Activated gamma-delta T cell (primary cell): ENCODE data around the gene TBC1D24.

Source experiments
- DNase-seq: peaks from one replicate; lab custom pipeline; 2025; lab: John Stamatoyannopoulos, UW

TBC1D24 gene

DNA sequence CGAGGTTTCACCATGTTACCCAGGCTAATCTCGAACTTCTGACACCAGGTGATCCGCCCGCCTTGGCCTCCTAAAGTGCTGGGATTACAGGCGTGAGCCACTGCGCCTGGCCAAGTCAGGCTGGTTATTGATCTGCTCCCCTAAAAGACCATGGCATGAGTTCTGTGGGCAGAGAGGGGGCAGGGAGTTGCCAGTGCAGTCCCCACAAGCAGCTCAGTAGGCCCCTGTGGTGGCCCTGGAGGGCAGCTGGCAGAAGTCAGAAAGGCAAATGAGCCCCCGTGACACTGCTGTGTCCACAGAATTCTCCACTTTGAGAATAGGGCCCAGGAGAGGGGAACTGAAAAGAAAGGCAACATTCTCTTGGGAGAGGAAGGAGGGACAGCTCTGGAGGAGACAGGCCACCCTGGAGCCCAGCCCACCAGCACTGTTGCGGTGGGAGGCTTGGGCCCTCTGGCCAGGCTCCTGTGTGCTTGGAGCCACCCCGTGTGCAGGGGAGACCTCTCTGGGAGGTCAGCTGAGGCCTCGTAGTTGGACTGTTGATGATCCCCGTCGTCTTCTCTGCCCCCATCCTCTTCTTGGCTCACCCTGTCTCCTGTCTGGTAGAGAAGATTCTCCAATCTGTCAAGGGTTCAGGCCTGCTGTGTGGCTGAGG lies 43.2 kb downstream of the TBC1D24 start:
- no peak for DNase-seq

DNA sequence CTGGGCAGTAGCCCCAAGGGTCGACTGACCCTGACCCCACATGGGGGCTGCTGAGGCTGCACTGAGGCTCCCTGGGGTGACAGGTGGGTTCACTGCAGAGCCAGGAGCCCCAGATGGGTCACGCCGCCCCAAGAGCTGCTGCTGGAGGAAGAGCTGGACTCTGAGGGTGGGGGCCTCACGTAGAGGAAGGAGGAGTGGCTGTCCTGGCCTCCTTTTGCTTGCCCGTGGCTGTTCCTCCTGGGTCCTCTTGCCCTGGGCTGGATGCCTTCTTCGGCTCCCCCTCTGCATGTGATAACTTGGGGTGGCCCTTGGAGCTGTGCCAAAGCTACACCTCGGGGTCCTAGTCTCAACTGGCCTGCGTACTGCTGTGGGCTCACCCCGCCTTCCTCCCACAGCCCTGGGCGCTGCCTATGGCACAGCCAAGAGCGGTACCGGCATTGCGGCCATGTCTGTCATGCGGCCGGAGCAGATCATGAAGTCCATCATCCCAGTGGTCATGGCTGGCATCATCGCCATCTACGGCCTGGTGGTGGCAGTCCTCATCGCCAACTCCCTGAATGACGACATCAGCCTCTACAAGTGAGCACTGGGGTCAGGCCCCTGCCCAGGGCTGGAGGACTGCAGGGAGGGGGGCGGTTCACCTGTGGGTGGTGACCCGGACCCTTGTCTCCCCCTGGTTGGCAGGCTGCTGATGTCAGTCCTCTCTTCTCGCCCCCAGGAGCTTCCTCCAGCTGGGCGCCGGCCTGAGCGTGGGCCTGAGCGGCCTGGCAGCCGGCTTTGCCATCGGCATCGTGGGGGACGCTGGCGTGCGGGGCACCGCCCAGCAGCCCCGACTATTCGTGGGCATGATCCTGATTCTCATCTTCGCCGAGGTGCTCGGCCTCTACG lies 44.1 kb downstream of the TBC1D24 start:
- no peak for DNase-seq

DNA sequence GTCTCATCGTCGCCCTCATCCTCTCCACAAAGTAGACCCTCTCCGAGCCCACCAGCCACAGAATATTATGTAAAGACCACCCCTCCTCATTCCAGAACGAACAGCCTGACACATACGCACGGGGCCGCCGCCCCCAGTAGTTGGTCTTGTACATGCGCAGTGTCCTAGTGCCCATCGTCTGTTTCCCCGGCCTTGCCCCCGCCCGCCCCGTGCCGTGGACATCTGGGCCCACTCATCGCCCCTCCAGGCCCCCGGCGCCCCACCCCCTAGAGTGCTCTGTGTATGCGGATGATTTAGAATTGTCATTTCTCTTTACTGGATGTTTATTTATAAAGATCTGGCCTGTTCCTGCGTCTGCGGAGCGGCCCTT lies 44.8 kb downstream of the TBC1D24 start:
- peak; percentile 39 for DNase-seq

DNA sequence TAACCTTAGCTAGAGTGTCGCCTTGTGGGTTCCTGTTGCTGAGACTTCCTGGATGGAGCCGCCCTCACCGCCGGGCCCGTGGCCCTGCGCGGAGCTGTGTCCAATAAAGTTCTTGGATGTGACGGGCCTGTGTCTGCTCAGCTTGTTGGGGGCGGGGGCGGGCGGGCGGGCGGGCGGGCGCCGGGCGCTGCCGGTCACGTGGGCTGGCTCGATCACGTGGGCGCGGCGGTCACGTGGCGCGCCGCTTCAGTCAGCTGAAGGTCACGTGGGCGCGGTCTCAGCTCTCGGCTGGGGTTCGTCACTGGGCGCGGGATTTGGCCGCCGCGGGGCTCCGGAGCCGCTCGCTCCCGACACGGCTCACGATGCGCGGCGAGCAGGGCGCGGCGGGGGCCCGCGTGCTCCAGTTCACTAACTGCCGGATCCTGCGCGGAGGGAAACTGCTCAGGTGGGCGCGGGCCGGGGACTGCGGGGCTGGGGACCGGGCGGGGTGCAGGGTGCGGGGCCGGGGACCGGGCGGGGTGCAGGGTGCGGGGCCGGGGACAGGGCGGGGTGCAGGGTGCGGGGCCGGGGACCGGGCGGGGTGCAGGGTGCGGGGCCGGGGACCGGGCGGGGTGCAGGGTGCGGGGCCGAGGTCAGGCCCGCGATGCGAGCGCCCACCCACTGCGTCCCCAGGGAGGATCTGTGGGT lies 45.3 kb downstream of the TBC1D24 start, which contains the start of gene AMDHD2:
Gene AMDHD2 (plus strand): TSS at position 275 of the 687 bp plus-strand sequence. CDS start 88 bp downstream, at position 363.
- DNase-seq, result peak; percentile 88

DNA sequence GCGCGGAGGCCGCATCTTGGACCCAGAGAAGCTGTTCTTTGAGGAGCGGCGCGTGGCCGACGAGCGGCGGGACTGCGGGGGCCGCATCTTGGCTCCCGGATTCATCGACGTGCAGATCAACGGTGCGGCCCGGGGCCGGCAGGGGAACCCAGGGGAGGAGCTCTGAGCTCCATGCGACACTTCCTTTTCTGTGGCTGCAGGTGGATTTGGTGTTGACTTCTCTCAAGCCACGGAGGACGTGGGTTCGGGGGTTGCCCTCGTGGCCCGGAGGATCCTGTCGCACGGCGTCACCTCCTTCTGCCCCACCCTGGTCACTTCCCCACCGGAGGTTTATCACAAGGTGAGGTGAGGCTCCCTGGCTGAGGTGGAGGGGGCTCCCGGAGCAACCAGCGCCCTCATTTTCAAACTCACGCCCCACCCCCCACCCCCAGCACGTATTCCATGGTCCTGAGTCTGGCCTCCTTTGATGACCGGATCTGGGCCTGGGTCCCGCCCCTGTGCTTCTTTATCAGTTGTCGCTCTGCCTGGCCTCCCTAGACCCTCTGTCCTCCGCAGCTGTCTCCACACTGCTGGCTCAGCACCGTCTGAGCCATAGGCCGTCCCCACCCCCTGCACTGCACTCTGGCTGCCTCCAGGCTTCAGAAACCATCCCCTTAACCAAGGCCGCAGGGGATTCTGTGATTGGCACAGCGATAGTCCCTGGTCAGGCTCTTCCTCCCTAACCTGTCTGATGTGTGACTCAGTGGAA lies 46.0 kb downstream of the TBC1D24 start:
- DNase-seq, result peak; percentile 51

DNA sequence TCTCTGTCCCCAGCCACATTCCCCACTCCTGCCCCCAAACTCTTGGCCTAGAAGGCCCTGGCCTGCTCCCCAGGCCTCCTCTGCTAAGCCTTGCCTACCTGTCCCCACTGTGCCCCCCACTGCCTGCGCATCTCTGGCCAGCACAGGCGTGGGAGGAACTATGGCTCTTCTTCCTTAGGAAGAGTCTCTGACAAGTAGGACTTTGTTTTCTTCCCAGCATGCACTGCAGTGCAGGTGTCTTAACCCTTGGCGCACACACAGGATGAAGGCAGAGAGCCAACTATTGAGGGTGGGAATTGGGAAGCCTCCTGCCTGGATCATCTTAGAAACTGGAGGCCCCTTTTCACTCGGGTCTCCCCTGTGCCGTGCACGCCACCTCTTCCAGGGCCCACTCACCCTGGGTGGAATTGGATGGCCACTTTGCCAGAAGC lies 48.9 kb downstream of the TBC1D24 start:
- no peak for DNase-seq

DNA sequence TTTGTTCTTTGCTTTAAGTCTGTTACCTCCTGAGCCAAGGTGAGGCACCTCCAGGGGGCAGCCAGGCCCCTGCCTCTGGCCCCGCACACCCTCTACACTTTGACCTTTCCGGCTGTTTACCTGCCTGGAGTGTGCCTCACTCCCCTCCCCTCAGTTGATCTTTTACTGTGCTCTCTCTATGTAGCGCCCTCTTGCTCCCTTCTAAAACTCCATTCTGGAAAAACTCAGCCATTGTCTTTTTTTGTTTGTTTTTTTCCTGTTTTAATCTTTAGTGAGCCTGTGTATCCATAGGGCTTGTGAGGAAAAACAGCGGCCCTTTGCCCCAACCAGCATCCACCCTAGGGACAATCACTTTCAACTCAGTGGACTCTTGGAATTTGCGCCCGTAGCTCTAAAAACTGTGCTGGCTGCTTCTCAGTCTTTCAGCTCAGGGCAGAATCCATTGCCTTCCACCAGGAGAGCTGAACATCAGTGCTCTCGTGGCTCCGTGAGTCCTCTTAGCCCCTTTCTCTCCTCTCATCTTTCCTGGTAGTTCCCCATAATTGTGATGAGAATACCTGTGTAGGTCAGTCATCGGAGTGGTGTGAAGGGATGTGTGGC lies 49.5 kb downstream of the TBC1D24 start:
- no peak for DNase-seq

DNA sequence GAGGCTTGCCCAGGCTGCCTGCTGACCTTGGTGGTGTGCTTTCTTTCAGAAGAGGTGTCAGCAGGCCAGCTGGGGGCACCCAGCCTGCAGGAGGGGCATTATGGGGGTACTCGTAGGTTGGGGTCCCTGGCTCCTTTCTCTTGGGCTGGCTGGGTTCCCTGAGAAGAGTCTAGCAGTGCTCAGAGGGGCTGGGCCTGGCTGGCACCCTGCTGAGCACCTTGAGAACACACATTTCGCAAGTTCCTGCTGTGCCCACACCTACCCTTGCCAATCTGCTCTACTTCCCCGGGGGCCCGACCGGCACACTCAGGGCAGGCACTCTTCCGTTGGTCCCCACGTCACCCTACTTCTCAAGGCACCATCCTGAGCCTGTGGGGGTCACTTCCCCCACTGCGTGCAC lies 51.2 kb downstream of the TBC1D24 start:
- no peak for DNase-seq

DNA sequence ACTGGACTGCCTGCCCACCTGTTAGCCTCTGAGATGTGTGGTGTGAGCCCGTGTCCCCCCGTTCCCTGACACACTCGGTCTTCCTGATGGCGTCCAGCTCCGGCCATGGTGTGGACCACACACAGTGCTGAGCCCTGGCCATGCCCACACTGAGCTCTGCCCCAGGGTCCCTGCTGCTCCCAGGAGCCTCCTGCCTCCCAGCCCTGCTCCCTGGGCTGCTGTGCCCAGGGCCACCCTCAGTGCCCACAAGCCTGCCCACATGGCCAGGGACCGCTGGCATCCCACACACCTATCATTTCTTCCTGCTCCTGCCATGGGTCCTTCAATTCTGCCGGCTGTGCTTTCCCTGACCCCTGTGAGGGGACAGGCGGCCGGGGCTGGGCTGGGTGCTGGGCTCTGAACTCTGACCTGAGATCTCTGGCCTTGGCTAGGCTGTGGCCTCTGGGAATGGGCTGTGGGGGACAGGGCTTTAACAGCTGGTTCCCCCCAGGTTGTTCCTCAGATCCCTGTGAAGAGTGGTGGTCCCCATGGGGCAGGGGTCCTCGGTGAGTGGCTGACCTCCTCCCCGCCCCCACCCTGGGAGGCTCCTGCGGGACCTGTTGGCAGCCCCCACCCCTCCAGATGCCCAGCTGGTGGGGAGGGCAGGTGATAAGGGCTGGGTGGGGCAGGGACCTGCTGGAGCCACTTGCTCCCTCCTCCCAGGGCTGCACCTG lies 52.3 kb downstream of the TBC1D24 start:
- no peak for DNase-seq

DNA sequence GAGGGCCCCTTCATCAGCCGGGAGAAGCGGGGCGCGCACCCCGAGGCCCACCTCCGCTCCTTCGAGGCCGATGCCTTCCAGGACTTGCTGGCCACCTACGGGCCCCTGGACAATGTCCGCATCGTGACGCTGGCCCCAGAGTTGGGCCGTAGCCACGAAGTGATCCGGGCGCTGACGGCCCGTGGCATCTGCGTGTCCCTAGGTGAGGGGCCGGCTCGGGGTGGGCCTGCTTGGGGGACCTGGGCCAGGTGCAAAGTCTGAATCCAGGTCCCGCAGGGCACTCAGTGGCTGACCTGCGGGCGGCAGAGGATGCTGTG lies 52.8 kb downstream of the TBC1D24 start:
- DNase-seq, result no peak

DNA sequence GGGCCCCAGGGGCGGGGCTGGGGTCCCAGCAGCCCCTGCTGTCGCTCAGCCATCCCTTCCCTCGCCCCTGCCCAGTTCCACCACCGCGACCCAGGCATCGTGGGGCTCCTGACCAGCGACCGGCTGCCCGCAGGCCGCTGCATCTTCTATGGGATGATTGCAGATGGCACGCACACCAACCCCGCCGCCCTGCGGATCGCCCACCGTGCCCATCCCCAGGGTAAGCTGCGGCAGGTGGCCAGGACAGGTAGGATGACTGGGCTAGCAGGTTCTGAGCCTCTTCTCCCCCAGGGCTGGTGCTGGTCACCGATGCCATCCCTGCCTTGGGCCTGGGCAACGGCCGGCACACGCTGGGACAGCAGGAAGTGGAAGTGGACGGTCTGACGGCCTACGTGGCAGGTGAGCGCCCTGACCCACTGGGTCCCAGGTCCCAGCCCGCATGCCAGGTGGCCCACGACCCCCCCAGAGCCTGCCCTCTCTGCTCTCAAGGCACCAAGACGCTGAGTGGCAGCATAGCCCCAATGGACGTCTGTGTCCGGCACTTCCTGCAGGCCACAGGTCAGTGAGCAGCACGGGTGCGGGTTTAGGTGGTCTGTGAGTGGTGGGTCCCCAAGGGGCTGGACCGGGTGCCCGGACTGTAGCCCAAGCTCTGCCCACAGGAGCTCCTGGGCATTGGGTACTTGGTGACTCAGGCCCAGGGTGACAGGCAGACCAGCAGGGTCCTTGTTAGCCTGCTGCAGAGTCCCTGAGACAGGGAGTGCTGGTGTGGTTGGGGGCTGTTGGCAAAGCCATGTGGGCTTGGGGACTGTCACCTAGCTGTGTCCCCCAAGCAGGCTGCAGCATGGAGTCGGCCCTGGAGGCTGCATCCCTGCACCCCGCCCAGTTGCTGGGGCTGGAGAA lies 53.5 kb downstream of the TBC1D24 start:
- no peak for DNase-seq

DNA sequence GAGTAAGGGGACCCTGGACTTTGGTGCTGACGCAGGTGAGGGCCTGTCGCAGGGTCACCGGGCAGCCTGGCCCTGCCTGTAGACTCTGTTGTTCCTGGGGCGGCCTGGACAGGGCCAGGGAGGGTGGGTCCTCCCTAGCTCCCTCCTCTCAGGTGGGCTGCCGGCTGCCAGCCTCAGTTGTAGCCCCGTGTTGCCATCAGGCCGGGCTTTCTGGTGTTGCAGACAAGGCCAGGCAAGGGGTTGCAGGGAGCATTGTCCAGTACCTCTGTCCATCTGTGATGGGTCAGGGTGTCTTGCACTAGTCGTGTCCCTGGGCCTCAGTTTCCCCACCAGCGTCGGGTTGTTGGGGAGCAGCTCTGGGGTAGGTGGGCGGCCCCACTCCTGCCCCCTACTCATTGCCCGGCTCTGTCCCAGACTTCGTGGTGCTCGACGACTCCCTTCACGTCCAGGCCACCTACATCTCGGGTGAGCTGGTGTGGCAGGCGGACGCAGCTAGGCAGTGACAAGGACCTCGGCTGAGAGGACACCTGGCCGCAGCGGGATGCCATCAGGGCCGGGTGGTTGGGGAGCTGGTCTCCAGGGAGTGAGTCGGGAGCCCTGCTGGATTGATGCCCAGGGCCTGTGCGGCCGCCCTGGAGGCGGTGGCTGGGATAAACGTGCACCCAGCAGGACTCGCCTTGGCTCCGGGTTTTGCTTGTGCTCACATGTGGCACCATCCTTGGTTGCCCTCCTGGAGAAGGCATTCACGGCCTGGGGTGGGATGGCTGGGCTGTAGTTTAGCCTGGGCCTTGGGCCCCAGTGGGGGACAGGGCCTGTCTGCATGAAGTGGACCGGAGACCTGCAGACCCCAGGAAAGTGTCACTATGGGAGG lies 54.4 kb downstream of the TBC1D24 start:
- DNase-seq, result no peak

DNA sequence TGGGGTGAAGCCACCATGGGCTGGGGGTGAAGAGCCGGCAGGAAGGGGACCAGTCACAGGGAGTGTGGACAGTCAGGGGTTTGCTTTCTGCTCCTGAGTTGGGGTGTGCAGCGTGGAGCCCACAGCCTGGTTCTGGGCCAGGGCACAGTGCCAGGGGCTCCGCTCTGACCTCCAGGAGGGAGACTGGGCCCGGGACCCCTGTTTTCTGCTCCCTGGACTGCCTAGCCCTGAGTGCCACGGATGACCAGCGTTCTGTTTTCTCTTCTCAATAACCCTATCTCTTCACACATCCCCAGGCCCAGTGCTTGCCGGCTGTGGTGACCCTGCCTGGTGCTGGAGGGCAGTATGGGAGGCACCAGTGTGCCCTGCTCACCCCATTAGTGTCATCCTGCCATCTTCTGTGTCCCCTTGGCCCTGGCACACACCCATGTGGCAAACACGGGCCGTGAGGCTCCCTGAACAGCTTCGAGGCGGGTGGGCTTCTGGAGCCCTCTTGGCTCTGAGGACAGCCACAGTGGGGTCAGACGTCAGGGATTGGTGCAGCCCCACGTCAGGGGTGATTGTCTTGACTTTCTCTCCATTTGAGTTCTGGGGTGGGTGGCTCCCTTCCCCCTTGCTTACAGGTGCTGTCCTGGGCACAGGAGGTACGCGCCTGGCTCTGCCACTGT lies 55.2 kb downstream of the TBC1D24 start:
- DNase-seq, result no peak

DNA sequence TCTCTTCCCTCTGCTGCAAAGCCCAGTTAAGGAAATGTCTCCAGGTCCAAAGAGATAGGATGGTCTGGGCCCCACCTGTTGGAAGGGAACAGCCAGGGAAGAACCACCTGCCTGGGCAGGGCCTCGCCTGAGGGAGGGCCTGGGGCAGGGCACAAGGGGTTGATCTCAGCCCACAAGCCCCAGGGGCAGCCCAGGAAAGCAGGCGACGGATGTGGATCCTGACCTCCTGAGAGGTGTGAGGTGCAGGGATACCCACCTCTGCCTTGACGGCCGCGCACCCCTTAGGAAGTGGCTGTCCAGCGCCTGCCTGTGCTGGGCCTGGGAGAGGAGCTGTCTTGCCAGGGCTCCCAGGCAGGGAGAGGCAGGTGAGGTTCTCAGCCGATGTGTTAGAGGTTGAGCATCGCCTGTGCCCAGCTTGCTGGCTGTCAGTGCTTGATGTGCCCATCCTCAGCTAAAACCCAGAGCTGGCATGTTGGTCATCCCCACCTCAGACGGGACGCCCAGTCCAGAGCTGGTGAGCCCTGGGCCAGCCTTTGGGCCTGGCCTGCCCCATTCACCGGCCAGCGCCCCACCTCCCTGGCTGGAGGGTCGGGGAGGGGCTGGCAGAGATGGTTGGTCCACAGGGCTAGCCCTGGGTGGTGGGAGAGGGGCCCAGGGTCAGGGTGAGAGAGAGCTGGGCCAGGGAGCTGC lies 55.8 kb downstream of the TBC1D24 start:
- no peak for DNase-seq

DNA sequence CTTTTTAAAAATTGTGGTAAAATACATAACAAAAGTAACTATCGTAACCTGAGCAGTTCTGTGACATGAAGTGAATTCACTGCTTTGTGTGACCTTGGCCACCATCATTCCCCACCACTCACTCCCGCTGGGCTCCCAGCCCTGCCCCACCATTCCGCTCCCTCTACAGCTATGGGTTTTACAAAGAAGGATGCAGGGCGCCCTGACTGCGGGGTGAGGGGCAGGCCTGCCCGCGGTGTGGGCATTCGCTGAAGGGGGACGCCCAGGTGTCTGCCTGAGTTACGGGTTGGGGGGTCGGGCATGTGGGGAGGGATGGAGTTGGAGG lies 56.4 kb downstream of the TBC1D24 start, which contains the start of gene CEMP1:
Gene CEMP1 (minus strand): TSS at position 38 of the 325 bp plus-strand sequence. CDS start 335 bp downstream, outside the sequence.
- DNase-seq, result no peak

DNA sequence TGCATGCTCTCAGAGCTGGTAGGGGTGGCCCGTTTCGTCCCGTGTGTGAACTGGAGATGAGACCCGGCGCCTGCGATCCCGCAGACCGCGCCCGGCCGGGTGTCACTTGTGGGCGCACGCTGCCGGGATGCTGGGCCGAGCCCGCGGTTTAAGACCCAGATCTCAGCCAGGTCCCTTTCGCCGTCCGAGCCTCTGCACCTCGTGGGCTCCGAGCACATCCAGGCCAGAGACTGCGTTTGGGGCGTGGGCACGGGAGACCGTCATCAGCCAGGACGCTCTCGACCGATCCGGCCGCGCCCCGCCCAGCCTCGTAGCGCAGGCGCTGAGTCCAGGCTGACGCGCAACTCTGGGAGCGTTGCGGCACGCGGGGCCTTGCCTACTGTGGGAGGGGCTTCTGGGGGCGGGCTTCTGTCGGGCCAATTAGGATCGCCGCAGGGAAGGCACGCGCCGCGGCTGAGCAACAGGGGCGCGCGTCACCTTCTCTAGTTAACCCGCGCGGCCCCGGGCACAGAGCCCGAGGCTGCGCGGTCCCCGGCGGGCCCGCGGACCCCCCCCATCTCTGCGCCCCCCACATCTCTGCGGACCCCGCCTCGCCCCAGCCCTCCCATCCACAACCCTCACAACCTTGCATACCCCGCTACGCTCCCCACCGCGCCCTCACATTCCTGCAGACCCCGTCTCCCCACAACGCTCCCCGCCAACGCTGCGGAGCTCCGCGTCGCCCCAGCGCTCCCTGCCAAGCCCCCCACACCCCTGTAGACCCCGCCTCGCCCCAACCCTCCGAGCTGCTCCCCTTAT lies 57.0 kb downstream of the TBC1D24 start:
- DNase-seq, result peak; percentile 95
